Activated T-cell treated with anti-CD3 and anti-CD28 coated beads, Interleukin-2, amount 50 U/mL, for 72 hours (primary cell): ENCODE data around the gene CCL14. TPM values are rescaled to one million over a fixed set of nuclear protein-coding genes. Genes with fewer than 3 reads are reported as not detected.
"Not testable (repeated sequence)": the region's sequence is repeated elsewhere in the genome, so short reads cannot be mapped to it uniquely, and the experiment has no call there.

Source experiments
- ATAC-seq, 2 donors: fragments of 150-1000 bp; cut with Tn5 transposase; replicated peaks in 1 of 2; 2 replicates each; pipeline ENCODE4 v1.10.0; 2021; ENCODE audit warnings: moderate library complexity in 2 of 2, mild to moderate bottlenecking in 1 of 2
- DNase-seq, 2 donors: peaks; one replicate each; pipeline ENCODE4 v3.0.0; 2021 to 2022; ENCODE audit warnings: mixed read lengths in 1 of 2
- H3K27ac Mint-ChIP-seq: one replicate; pipeline ENCODE4 v1.8.0; 2022; ENCODE audit warnings: mild to moderate bottlenecking, moderate library complexity, mixed read lengths
- H3K27me3 Mint-ChIP-seq: one replicate; pipeline ENCODE4 v1.8.0; 2022; ENCODE audit warnings: low read depth, mixed read lengths
- H3K36me3 Mint-ChIP-seq, 2 donors: one replicate each; pipeline ENCODE4 v1.8.0; 2022; ENCODE audit warnings: mixed read lengths in 2 of 2, mild to moderate bottlenecking in 1 of 2; ENCODE audit not compliant: insufficient read depth in 2 of 2
- H3K4me1 Mint-ChIP-seq: one replicate; pipeline ENCODE4 v1.8.0; 2022; ENCODE audit warnings: low read depth, mixed read lengths
- H3K4me3 Mint-ChIP-seq, 2 donors: one replicate each; pipeline ENCODE4 v1.8.0; 2022; ENCODE audit warnings: mild to moderate bottlenecking in 2 of 2, mixed read lengths in 2 of 2, moderate library complexity in 2 of 2
- H3K9me3 Mint-ChIP-seq, 2 donors: one replicate each; pipeline ENCODE4 v1.8.0; 2022; ENCODE audit warnings: mixed read lengths in 2 of 2
- total RNA-seq, 2 donors: library from RNA; stranded (reverse); gene quantifications; one replicate each; pipeline ENCODE4 v1.2.3, GENCODE V29; 2022

CCL14 gene
- total RNA-seq, 2 donors from 2014 or later: not detected

- Mint-ChIP-seq H3K4me3 (no peak overlapping the region), H3K9me3 (no peaks in the 10 kb centered on the region), H3K27me3 (peaks cover 7% of the 10 kb centered on the region), H3K36me3 (no peaks in the 10 kb centered on the region), H3K27ac (peak overlapping the region; percentile 3), H3K4me1 (no peaks in the 10 kb centered on the region)
- ATAC-seq (no peak), DNase-seq (no peak)
Measured at GRCh38 chr17:36004594-36005108, 18.1 kb upstream of the CCL14 start.

- peaks cover 15% of the 10 kb centered on the region for H3K27me3 Mint-ChIP-seq
- ATAC-seq (no peak), DNase-seq (no peak)
- no peak overlapping the region for H3K4me3 Mint-ChIP-seq
- no peaks in the 10 kb centered on the region for H3K9me3 Mint-ChIP-seq
- H3K36me3 Mint-ChIP-seq: no peaks in the 10 kb centered on the region
- no peaks in the 10 kb centered on the region for H3K4me1 Mint-ChIP-seq
- no peak overlapping the region for H3K27ac Mint-ChIP-seq
Measured at GRCh38 chr17:36002631-36003030, 16.1 kb upstream of the CCL14 start.

GRCh38 chr17:36001862-36002603 lies 15.5 kb upstream of the CCL14 start:
- DNase-seq: no peak
- Mint-ChIP-seq H3K9me3 (no peaks in the 10 kb centered on the region), H3K36me3 (no peaks in the 10 kb centered on the region), H3K4me1 (no peaks in the 10 kb centered on the region), H3K4me3 (no peak overlapping the region), H3K27ac (no peak overlapping the region), H3K27me3 (peaks cover 15% of the 10 kb centered on the region)
- ATAC-seq: no peak

GRCh38 chr17:36001110-36001771 lies 14.7 kb upstream of the CCL14 start, which contains the start of gene CCL15:
Gene CCL15 (minus strand): TSS chr17:36001553. CDS start chr17:36001492, 61 bp downstream.
- Mint-ChIP-seq H3K27ac (no peak within 1 kb of the TSS), H3K36me3 (no peaks in the 10 kb centered on the region), H3K4me3 (no peak within 1 kb of the TSS), H3K9me3 (no peaks in the 10 kb centered on the region), H3K4me1 (no peaks in the 10 kb centered on the region), H3K27me3 (peaks cover 23% of the 10 kb centered on the region)
- DNase-seq (no peak), ATAC-seq (no peak)

GRCh38 chr17:36000732-36001109 lies 14.2 kb upstream of the CCL14 start:
- Mint-ChIP-seq H3K27ac (no peak overlapping the region), H3K4me3 (no peak overlapping the region), H3K36me3 (no peaks in the 10 kb centered on the region), H3K9me3 (no peaks in the 10 kb centered on the region), H3K27me3 (peaks cover 25% of the 10 kb centered on the region), H3K4me1 (no peaks in the 10 kb centered on the region)
- ATAC-seq (no peak), DNase-seq (no peak)

GRCh38 chr17:35998756-35999155 lies 12.2 kb upstream of the CCL14 start:
- Mint-ChIP-seq H3K4me1 (no peaks in the 10 kb centered on the region), H3K4me3 (no peak overlapping the region), H3K36me3 (no peaks in the 10 kb centered on the region), H3K27me3 (peaks cover 39% of the 10 kb centered on the region), H3K27ac (peak overlapping the region; percentile 55), H3K9me3 (no peaks in the 10 kb centered on the region)
- DNase-seq: no peak
- ATAC-seq: no peak

- Mint-ChIP-seq H3K27ac (no peak overlapping the region), H3K9me3 (no peaks in the 10 kb centered on the region), H3K36me3 (no peaks in the 10 kb centered on the region), H3K4me3 (no peak overlapping the region), H3K4me1 (no peaks in the 10 kb centered on the region), H3K27me3 (peaks cover 41% of the 10 kb centered on the region)
- DNase-seq (no peak), ATAC-seq (no peak)
Measured at GRCh38 chr17:35998018-35998545, 11.6 kb upstream of the CCL14 start.

- peaks cover 47% of the 10 kb centered on the region for H3K27me3 Mint-ChIP-seq
- not testable (repeated sequence) for DNase-seq
Measured at GRCh38 chr17:35995346-35995745, 8.8 kb upstream of the CCL14 start.

GRCh38 chr17:35991075-35991474 lies 4.5 kb upstream of the CCL14 start:
- Mint-ChIP-seq H3K4me1 (no peaks in the 10 kb centered on the region), H3K4me3 (no peak overlapping the region), H3K36me3 (peaks cover 0 to 4% of the 10 kb centered on the region in 2 donors), H3K27ac (no peak overlapping the region), H3K27me3 (peaks cover 34% of the 10 kb centered on the region), H3K9me3 (peaks cover 3 to 4% of the 10 kb centered on the region in 2 donors)
- DNase-seq (no peak), ATAC-seq (no peak)

More at GRCh38 chr17:35995346-35995745, 8.8 kb upstream of the CCL14 start:
- not testable (repeated sequence) for H3K4me1 Mint-ChIP-seq, H3K36me3 Mint-ChIP-seq, ATAC-seq, H3K9me3 Mint-ChIP-seq, H3K27ac Mint-ChIP-seq, H3K4me3 Mint-ChIP-seq

- Mint-ChIP-seq H3K9me3 (peaks cover 3 to 4% of the 10 kb centered on the region in 2 donors), H3K27ac (no peak overlapping the region), H3K27me3 (peaks cover 14% of the 10 kb centered on the region), H3K4me1 (no peaks in the 10 kb centered on the region), H3K4me3 (no peak overlapping the region), H3K36me3 (peaks cover 0 to 4% of the 10 kb centered on the region in 2 donors)
- ATAC-seq (no peak), DNase-seq (no peak)
Measured at GRCh38 chr17:35988164-35988563, 1.6 kb upstream of the CCL14 start.

GRCh38 chr17:35984140-35984539 lies 2.4 kb downstream of the CCL14 start:
- peaks cover 0 to 2% of the 10 kb centered on the region in 2 donors for H3K36me3 Mint-ChIP-seq
- no peak for ATAC-seq
- H3K27me3 Mint-ChIP-seq: peaks cover 8% of the 10 kb centered on the region

GRCh38 chr17:35982409-35983191 lies 3.9 kb downstream of the CCL14 start:
- Mint-ChIP-seq H3K27ac (no peak overlapping the region), H3K4me3 (no peak overlapping the region), H3K27me3 (peaks cover 8% of the 10 kb centered on the region), H3K9me3 (no peaks in the 10 kb centered on the region), H3K36me3 (no peaks in the 10 kb centered on the region), H3K4me1 (no peaks in the 10 kb centered on the region)
- ATAC-seq (no peak), DNase-seq (no peak)

More at GRCh38 chr17:35984140-35984539, 2.4 kb downstream of the CCL14 start:
- no peak overlapping the region for H3K27ac Mint-ChIP-seq
- H3K4me3 Mint-ChIP-seq: no peak overlapping the region
- H3K9me3 Mint-ChIP-seq: peaks cover 0 to 2% of the 10 kb centered on the region in 2 donors
- H3K4me1 Mint-ChIP-seq: no peaks in the 10 kb centered on the region
- DNase-seq: no peak
